Activated CD4-positive, CD25-positive, alpha-beta regulatory T cell (primary cell): ENCODE data around the gene FARP2.
"Not testable (repeated sequence)": the region's sequence is repeated elsewhere in the genome, so short reads cannot be mapped to it uniquely, and the experiment has no call there.

ENCODE experiments used
- DNase-seq, 4 experiments: peaks; one replicate each; lab custom pipeline; 2025; lab: John Stamatoyannopoulos, UW

The FARP2 gene

DNA sequence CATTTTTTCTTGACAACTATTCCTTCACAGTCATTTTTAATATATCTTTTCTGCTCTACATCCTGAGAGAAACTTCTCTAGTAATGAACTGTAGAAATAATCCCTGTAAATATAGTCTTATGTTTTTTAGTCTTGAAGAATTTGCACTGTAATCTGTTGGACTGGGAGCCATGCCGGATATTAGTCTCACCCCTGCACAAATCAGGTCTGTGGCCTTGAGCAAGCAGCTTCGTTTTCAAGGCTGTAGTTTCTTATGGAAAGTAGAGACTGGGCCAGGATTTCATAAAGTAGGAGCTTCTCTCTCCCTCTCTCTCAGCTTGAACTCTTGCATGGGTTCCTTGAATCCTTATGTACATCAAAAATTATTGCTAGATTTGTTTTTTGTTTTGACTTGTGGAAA, 8.7 kb downstream of the FARP2 start:
- no peak for DNase-seq

DNA sequence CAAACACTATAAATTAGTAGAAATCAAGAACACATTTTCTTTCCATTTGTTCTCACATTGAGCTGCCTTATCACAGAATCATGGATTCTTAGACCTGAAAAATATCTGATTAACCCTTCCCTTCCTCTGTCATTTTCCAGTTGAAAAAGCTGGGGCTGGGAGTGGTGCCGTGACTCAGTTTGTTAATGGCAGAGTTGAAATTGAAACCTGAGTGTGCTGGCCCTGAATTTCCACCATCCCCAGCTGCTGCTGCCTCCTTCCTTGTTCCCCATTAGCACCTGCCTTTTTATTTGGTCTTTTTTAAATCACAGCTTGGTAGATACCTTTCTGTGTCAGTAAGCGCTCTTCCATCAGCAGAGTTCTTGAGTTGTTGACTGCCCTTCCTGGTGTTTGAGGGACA, 10.6 kb downstream of the FARP2 start:
- DNase-seq = no peak

DNA sequence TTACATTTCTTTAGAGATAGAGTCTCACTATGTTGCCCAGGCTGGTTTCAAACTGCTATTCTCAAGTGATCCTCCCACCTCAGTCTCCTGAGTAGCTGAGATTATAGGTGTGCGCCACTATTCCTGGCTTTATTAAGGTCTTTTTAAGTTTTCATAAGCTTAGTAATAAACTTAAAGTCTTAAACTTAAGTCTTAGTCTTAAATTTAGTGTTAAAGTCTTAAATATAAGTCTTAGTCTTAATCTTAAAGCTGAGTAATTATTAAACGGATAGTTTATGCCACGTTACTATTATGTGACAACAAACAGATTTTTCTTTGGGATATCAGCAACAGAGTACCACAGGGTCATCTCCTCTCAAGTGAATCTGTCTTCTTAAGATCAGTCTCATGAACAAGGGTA, 12.6 kb downstream of the FARP2 start:
- DNase-seq = no peak

DNA sequence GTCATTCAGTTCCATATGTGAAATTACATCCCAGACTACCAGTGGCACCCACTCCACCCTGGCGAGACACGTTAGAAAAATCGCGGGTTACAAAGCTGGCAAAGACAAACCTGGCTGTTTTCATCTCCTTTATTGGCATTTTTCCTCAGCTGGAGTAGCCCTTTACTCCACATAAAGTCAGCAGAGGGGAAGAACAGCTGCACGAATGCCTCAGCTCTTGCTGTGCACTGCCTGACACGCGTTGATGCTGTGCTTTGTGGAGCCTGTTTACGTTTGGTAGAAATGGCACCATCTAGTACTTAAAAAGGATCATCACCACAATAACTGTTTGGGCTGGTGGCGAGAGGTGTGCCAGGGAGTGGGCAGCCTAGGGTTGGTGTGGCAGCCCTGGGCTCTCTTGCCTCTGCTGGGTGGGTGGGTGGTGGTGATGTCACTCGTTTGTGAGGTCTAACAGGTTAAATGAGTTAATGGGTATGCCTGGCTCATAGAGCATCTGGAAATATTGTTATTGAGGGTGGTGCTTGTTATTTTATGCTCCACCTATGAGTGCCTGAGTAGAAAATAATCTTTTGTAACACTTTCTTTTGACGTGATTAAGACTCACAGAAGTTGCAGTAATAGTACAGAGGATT, 16.4 kb downstream of the FARP2 start:
- DNase-seq = no peak

DNA sequence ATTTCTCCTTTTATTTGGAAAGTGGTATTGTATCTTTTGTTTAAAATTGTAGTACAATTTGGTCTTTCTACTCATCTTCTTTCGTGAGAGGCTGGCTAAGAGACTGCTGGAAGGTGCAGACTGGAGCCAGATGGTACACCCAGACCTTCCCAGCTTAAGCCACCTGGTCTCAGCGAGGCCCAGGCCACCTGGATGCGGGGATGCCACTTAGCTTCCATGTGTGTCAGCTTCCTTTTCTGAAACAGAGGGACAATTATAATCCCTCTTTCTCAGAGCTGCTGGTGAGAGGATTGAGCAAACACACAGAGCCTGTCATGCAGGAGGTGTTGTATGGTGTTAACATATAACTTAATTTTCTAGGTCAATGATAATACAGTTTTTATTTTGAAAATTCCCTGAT, 17.4 kb downstream of the FARP2 start:
- no peak for DNase-seq

DNA sequence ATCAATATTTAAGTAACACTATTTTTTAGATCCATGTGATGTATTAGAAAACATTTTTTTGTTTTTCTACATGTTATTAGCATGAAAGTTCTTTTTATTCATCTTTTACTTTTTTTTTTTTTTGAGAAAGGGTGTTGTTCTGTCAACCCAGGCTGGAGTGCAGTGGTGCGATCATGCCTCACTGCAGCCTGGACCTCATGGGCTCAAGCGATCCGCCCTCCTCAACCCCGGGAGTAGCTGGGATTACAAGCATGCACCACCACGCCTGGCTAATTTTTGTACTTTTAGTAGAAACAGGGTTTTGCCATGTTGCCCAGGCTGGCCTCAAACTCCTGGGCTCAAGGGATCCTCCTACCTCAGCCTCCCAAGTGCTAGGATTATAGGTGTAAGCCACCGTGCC, 17.8 kb downstream of the FARP2 start:
- DNase-seq = not testable (repeated sequence)

DNA sequence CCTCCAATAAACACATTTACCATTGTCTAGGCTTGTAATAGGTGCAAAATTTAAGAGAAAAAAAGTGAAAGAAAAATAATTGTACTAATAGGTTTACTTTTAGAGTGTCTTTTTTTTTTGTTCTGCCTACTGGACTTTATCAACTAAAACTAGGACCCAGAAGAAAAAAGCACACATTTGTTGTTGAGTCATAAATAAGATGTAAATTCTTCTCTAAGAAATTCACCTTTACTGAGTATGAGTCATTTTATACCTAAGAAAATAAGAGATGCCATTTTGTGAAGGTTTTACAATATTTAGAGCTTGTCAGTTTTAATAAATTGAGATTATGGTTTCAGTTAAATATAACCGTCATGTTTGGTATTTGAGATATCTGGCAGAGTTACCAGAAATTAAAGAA, 19.2 kb downstream of the FARP2 start:
- DNase-seq = no peak

DNA sequence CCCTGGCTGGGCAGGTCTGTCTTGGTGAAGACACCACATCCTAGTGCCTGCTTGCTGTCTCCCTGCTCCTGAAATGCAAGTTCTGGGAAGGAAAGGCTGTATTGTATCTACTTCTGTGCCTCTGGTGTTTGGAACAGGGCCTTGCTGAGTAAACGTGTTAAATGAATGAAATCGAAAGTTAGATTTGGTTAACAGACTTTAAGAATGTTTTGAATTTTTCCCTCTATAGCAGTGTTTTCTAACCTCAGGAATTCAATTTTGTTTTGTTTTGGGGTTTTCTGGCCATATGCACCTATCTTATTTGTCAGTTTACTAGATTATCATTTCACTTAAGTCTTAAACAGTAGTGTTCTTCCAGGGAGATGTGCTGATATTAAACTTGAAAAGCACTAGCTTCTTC, 20.7 kb downstream of the FARP2 start:
- DNase-seq = no peak

DNA sequence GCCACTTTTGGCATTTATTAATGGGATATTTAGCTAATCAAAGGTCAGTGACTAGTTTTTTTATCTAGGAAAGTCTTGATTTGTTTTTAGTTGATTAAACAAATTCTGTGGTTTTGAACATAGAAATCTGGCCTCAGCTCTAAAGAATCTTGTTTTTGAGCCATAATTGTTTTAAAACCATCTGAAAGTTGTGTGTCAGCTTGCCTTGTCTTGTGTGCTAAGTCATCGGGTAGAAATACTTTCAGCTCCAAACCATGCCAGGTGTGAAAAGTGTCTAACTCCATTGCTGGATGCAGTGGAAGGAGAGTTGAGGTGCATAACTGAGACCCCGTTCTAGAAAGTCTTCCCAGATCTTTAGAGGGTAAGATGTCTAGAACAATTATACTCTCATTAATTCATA, 22.7 kb downstream of the FARP2 start:
- DNase-seq = no peak

DNA sequence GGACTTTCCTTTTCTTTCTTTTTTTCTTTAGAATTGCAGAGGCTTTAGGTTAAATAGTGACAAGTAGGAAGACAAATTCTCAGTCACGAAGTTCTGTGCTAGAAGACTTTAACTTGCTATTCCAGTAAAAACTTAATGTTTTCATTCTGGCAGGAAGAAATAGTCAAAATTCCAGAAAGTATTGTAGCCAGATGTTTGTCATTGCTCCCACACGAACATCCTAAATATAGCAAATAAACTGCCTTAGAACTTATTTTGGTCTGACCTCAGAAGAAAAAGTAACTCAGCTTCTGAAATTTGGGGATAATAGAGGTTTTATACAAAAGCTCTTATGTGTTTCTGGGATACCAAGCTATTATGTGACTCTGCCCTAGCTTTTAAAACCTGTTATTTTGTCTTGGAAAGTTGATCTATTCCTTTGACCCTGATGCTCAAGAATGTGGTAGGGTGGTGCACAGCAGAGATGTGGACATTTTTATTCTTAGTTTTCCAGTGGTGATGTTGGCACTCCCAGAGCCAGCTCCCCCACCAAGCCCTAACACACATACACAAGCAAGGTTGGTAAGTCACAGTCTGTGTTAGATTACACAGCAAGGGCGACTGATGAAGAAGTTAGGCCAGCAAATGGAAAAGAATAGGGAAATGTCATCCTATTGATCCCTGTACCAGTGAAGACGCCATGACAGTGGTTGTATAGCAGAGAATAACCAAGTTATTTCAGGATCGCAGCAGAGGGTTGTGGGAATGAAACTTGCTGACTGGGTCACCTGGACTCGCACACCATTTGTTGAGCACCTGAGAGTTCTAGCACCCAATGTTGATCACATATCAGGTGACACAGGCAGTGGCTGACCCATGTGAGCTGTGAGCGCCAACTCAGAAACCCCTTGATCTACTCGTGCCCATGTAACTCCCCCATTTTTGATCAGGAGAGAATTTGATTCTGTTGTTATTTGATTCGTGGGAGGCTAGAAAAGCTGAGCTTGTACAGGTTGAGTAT, 23.7 kb downstream of the FARP2 start:
- no peak for DNase-seq

DNA sequence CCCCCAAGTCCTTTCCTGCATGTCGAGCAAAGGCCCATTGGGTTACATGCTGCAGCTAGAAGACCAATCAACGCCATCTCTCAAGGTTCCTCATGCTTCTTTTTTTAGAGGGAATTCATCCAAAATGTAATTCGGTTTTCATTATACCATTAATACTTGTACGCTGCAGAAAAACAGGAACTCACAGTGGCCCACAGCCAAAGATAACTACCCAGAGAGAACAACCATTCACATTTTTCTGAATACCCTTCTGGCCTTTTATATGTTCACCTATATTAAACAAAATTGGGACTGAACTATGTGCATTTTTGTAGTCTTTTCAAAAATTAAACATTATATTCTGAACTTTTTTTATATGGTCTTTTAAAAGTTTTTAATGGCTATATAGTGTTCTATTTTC, 25.8 kb downstream of the FARP2 start:
- DNase-seq = no peak

DNA sequence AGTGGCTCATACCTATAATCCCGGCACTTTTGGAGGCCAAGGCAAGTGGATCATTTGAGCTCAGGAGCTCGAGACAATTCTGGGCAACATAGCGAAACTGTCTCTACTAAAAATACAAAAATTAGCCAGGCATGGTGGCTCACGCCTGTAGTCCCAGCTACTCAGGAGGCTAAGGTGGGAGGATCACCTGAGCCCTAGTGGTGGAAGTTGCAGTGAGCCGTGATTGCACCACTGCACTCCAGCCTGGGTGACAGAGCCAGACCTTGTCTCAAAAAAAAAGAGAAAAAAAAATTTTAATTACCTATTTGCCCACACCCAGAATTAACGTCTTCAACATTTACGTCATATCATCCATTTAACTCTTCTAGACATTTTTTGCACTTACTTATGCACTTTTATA, 29.4 kb downstream of the FARP2 start:
- not testable (repeated sequence) for DNase-seq

DNA sequence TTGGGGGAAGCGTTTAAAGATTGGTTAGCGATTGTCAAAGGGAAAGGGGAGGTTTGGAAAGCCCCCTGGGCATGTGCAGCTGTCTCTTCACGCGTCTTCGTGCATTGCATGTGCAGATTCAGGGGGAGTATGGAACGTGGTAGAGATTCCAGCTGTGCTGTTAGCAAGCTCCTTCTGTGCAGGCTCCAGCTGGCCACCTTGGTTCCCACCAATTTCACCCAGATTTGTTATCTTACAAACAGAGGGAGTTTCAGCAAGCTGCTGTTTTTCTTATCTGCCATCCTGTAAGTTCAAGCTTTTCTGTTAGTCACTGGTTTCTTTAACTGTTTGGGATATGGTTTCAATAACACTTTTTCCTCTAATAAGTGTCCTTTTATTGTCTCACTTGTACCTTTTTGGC, 30.4 kb downstream of the FARP2 start:
- no peak for DNase-seq

DNA sequence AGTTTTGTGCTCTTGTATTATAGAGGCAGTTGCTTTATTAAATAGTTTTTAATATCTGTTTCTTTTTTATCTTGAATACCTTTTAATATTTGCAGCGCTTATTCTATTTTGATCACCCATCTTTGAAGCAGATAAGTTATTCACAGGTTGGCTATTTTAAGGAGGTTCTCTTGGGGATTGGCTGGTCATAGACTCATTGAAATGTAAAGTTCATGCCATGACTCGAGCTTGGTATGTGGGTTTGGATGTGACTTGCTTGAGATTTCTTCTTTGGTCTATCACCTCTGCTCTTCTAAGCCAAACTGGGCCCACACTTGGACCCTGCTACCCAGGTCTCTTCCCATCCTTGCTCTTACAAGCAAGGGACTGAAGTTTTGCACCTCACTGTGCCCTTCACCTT, 33.6 kb downstream of the FARP2 start:
- DNase-seq = no peak

DNA sequence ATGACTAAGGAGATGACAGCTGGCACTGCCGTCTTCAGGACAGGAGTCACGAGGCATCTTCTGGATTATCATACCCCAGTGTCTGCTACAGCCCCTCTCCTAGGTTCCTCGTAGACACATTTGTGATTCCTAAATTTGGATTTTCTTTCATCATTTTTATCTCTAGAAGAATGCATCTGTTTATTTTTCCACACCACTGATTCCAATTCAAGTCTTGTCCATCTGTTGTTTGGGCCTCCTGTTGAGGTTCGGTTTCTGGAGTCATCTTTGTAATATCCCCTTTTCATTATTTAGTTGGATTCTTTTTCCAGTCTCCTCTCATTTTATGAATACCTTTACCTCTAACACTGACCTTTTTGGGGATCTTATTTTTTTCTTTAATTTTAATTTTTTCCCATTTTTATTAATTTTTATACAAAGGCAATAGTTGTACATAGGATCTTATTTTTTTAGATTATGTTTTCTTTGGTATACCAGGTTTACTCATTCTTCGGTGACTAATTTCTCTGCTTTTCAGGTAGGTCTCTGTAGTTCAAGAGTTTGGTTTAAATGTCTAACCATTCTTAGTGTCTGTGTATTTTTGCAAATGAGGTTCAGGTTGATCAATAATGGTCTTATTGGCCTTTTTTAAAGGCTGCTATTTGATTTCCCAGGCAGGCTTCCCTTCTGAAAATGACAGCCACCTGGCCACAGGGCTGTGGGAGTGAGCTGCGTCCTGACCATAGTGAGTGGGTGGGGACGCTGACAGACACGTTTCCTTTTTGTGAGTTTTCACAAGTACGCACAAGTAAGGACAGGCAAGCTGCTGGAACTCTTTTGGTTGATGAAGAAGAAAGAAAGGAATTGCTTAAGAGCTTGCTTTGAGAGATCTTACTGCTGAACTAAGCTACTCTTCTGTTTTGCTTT, 34.5 kb downstream of the FARP2 start:
- DNase-seq = no peak

DNA sequence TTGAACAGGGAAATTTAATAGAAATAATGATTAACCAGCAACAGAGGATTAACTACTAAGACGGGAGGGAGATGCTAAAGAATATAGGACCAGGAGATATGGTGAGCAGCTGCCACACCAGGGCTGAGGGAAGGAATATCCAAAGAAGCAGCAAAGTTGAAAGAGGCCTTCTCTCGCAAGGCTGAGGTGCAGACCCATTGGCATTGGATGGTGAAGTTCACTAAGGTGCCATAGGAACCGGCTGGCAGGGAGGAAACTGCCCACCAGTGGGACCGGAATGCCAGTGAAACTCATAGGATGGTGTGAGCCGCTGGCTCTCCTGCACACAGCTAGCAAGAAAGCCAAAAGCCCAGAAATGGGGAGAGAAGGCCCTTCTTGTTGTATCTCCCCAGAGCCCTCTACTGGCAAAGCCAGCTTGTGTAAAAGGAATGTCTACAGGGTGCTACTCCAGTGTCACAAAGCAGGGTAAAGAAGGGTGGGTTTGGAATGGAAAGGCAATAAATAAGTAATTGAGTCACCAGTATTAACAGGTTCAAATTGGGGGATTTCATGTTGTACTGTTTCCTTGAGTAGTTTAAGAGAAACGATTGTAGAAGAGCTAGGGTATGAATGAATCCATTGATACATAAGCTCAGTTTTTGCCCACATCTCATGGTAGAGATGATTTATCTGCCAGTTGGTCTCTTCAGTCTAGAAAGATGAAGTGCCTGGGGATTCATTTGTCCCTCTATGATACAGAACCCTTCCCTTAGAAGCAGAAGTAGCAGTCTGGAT, 36.0 kb downstream of the FARP2 start:
- no peak for DNase-seq

DNA sequence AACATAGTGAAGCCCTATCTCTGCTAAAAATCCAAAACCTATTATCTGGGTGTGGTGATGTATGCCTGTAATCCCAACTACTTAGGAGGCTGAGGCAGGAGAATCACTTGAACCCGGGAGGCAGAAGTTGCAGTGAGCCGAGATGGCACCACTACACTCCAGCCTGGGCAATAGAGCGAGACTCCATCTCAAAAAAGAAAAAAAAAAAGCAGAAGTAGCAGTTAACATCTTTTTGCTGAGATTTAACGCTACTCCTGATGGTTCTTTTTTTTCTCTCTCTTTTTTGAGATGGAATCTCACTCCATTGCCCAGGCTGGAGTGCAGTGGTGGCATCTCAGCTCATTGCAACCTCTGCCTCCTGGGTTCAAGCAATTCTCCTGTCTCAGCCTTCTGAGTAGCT, 36.7 kb downstream of the FARP2 start:
- DNase-seq = not testable (repeated sequence)

DNA sequence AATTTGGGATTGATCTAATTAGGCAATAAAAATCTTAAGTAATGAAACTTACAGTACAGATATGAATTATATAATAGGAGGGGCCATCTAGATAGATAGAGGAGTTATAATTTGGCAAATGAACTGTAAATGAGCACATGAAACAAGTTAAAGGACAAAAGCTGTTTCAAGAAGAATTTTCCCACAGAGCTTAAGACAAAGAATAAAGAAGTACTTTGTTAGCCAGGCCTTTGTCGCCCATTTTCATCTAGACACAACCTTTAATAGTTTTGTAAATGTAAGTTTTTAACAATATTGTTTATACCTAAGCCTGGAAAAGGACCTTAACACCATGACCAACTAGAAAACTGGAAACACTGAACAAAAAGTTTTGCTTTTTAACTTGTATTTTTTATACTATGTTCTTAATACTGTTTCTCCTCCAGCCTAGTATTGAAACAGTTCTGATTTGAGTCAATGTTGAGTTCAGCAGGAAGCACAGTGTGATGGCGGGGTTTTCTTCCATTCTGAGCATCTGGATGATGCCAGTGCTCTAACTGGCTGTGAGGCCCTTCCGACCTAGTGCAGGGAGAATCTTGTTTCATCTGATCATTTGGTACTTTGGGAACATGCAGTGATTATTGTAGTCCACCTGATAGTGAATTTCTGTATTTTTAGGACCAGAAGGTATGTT, 37.6 kb downstream of the FARP2 start:
- DNase-seq = no peak

DNA sequence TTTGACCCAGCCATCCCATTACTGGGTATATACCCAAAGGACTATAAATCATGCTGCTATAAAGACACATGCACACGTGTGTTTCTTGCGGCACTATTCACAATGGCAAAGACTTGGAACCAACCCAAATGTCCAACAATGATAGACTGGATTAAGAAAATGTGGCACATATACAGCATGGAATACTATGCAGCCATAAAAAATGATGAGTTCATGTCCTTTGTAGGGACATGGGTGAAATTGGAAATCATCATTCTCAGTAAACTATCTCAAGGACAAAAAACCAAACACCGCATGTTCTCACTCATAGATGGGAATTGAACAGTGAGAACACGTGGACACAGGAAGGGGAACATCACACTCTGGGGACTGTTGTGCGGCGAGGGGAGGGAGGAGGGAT, 40.7 kb downstream of the FARP2 start:
- not testable (repeated sequence) for DNase-seq

DNA sequence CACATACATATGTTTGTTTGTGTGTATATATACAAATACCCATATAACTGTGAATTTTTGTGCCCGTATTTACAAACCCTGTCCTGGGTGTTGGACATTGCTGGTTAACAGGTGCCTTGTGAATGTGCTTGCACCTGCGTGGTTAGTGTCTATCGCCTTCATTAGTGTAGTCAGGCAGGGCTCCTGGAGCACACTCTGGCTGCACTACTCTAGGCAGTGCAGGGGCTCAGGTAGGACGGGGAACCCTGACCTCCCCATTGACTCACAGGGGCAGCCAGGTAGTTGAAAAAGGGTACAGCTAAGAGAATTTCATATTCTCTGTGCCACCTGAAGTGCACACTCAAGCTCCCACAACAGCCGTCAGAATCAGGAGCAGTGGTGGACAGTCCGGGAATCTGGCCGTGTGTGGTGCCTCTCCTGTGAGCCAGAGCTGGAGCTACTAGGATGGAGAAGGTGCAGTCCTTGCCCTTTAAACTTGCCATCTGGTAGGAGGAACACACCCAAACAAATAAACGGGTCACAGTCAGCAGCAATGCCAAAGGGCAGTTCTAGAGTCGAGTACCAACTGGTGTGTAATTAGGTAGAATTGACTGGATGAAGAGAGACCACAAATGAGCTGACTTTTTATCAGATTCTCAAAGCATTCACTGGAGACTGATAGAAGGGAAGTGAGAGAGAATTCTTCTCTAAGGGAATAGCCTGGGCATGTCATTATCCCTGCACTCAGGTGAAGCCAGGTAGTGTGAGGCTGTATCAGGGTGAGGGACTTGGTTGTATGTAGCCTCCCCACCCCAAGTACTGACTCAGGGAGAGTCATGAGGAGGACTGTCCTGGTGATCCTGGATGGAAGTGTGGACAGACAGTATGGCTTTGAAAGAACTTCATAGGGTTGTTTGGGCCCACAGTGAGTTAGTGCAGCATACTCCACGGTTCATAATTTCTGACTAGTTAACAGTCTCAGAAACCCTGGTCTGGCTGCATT, 44.1 kb downstream of the FARP2 start:
- no peak for DNase-seq
